ENCODE data around the gene HOXC6.

GRCh38 chr12:54038284-54038870 is 10.1 kb downstream of the HOXC6 start:
- TF ChIP-seq GATA2 (IDR thresholded peaks at IDR 0.05; ENCODE audit: low read depth, low read length) (no peak), GATA3 (IDR thresholded peaks at IDR 0.05; ENCODE audit: low read depth, low read length) (no peak)
